Thoracic aorta (tissue), 2 donors: Measurements from ENCODE around the gene GRIP2. TPM values are rescaled to one million over a fixed set of nuclear protein-coding genes. Genes with fewer than 3 reads are reported as not detected.

Experiments
- ATAC-seq: fragments of 150-250 bp; one replicate; pipeline ENCODE4 v1.8.0; 2017; ENCODE audit warnings: low read depth; ENCODE audit not compliant: insufficient number of reproducible peaks, low FRiP score
- DNase-seq: peaks from one replicate; pipeline ENCODE4 v3.0.0-alpha.2; 2020; ENCODE audit warnings: low spot score
- H3K27ac ChIP-seq, 2 donors: fragments of 200-600 bp; sonication (generic); 1 replicate in 1 of 2; 2 replicates in 1 of 2; pipeline ENCODE4 v1.5.1; 2016; ENCODE audit warnings: mild to moderate bottlenecking in 2 of 2, moderate library complexity in 2 of 2
- H3K27me3 ChIP-seq: fragments of 200-600 bp; sonication (generic); replicated peaks from 2 replicates; pipeline ENCODE4 v1.6.0; 2016; ENCODE audit warnings: mild to moderate bottlenecking; ENCODE audit not compliant: insufficient read depth
- H3K36me3 ChIP-seq: fragments of 200-600 bp; sonication (generic); one replicate; pipeline ENCODE4 v1.5.1; 2016
- H3K4me1 ChIP-seq, 2 donors: fragments of 200-600 bp; sonication (generic); 1 replicate in 1 of 2; 2 replicates in 1 of 2; pipeline versions ENCODE4 v1.5.1 to v1.6.0; 2016; ENCODE audit warnings: low read depth in 2 of 2, mild to moderate bottlenecking in 1 of 2; ENCODE audit not compliant: control insufficient read depth in 1 of 2
- H3K4me3 ChIP-seq: fragments of 200-600 bp; sonication (generic); 2 replicates; pipeline ENCODE4 v1.5.1; 2016; ENCODE audit warnings: mild to moderate bottlenecking
- H3K9me3 ChIP-seq: fragments of 200-600 bp; sonication (generic); 2 replicates; pipeline ENCODE4 v1.5.1; 2016
- CTCF ChIP-seq: fragments of 200-600 bp; sonication (generic); IDR thresholded peaks from one replicate; pipeline ENCODE4 v1.5.1; 2019; ENCODE audit warnings: antibody characterized with exemption
- total RNA-seq, 2 donors: library from RNA; depleted of rRNA; stranded (reverse); fragments of >200 nt; gene quantifications; one replicate each; pipeline versions ENCODE4 v1.1.0 to v1.2.3, GENCODE V29; 2016

Gene GRIP2
- total RNA-seq, 2 donors from 2014 or later: 1.5 to 4.2 TPM

DNA sequence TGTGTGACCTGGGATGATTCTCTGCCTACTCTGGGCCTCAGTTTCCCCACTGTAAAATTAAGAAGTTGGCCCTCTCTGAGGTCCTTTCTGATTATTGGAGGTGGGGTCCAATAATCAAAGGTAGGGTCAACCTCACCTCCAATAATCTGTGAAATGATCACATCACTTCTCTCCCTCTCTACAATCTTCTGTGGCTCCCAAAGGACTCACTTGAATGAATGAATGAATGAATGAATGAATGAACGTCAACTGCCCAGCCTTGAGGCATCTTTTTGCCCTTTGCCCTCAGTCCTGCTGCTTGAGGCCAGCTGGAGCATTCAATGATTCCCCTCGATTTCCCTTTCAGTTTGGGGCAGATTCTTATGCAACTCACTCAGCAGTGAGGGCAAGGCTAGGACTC lies 26.7 kb upstream of the GRIP2 start:
- Histone ChIP-seq H3K4me3 (no peak overlapping the region), H3K27me3 (no peaks in the 10 kb centered on the region), H3K4me1 (no peaks in the 10 kb centered on the region), H3K27ac (no peak overlapping the region), H3K36me3 (no peaks in the 10 kb centered on the region), H3K9me3 (no peaks in the 10 kb centered on the region)
- no peak for ATAC-seq
- DNase-seq: no peak
- no peak for TF ChIP-seq CTCF

- no peaks in the 10 kb centered on the region for H3K36me3 ChIP-seq
- no peak for ATAC-seq
- TF ChIP-seq CTCF: no peak
- no peaks in the 10 kb centered on the region for H3K4me1 ChIP-seq
- no peaks in the 10 kb centered on the region for H3K27me3 ChIP-seq
- H3K9me3 ChIP-seq: no peaks in the 10 kb centered on the region
- no peak for DNase-seq
- no peak overlapping the region for H3K27ac ChIP-seq
- H3K4me3 ChIP-seq: no peak overlapping the region
Observed at GRCh38 chr3:14565868-14566588, 25.9 kb upstream of the GRIP2 start.

DNA sequence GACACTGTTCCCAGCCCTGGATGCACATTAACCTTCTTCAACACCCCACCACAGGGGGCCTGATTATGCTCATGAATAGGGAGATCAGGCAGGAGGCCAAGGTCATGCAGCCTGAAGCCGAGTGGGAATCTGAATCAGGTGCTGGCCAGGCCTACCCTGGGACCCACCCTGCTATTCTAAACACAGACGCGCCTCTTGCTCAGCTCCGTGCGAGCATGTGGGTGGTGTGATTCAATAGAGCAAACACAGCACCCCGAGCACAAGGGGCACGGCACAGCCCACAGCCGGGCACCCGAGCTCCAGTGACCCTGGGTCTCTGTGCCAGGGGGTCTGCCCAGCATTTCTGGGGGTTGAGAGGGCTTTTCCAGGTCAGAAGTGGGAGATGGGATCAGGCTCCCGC lies 24.6 kb upstream of the GRIP2 start:
- DNase-seq (no peak), ATAC-seq (no peak)
- Histone ChIP-seq H3K4me1 (no peaks in the 10 kb centered on the region), H3K27me3 (no peaks in the 10 kb centered on the region), H3K27ac (no peak overlapping the region), H3K9me3 (no peaks in the 10 kb centered on the region), H3K4me3 (no peak overlapping the region), H3K36me3 (no peaks in the 10 kb centered on the region)
- TF ChIP-seq CTCF: no peak

DNA sequence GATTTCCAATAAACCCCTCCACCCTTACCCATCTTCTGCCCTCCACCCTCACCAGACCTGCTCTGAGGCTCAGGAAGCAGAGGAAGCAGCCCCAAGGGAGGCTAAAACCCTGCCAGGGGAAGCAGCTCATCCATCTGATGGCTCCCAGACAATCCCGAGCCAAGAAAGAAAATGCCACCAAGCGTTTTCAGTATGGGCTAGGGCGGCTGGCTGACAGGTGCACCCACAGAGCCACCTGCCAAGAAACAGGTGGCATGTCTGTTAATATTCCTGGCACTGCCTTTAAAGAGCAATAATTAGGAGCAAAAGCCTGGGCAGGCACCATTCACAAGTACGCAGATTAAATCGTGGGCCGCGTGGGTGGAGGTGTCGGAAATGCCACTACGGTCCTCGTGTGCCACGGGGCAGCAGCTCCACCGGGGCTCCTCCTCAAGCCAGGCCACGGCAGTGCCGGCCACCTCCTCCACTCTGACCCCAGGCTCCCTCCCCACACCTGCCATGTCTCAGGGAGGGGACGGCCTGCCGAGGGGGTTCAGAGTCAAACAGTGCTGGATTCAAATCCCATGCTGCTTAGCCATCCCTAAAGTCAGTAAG lies 23.9 kb upstream of the GRIP2 start:
- Histone ChIP-seq H3K36me3 (no peaks in the 10 kb centered on the region), H3K4me1 (no peaks in the 10 kb centered on the region), H3K27me3 (no peaks in the 10 kb centered on the region), H3K9me3 (no peaks in the 10 kb centered on the region), H3K27ac (no peak overlapping the region), H3K4me3 (no peak overlapping the region)
- DNase-seq (no peak), ATAC-seq (no peak)
- TF ChIP-seq CTCF: no peak

GRCh38 chr3:14562121-14562890 lies 22.2 kb upstream of the GRIP2 start:
- no peaks in the 10 kb centered on the region for H3K9me3 ChIP-seq
- no peak overlapping the region for H3K27ac ChIP-seq
- DNase-seq (no peak), ATAC-seq (no peak)
- no peaks in the 10 kb centered on the region for H3K4me1 ChIP-seq
- no peaks in the 10 kb centered on the region for H3K27me3 ChIP-seq
- H3K4me3 ChIP-seq: no peak overlapping the region
- H3K36me3 ChIP-seq: no peaks in the 10 kb centered on the region
- no peak for TF ChIP-seq CTCF
